ENCODE results near the gene ZNF169.
"Not testable (repeated sequence)": the region's sequence is repeated elsewhere in the genome, so short reads cannot be mapped to it uniquely, and the experiment has no call there.

Gene ZNF169

DNA sequence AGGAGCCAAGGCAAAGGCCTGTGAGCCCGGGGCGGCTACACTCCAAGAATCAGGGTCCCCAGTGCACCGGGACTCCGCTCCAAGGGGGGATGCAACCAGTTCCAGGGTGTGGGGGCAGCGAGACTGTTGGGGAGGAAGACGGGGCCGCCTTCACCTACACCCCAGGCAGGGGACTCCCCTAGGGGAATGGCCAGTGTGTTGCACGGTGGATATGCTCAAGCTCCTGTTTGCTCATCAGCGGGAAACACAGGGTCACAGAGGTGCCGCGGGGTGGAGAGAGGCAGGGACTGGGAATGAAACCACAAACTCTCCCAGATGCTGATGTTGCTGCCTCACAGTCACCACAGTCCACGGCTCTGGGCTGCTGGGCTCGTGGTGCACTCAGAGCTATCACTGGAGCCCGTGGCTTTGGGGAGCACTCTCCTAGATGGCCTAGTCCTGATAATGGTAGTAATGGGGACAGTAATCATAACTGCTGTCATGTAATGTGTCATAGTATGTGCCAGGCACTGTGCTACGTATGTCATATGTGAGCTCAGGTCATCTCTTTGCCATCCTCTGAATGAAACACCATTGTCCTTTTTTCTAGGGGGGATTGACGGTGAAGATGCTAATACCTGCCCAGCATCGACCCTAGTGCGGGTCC lies 64.2 kb downstream of the ZNF169 start:
- not testable (repeated sequence) for H3K79me2 ChIP-seq (ENCODE audit: insufficient read depth, low read length); H3K4me3 ChIP-seq (ENCODE audit: insufficient read depth, low read length, poor library complexity, severe bottlenecking); H4K20me1 ChIP-seq (ENCODE audit: low read depth, low read length); H3K9me3 ChIP-seq (ENCODE audit: insufficient read depth, low read length); H3K9ac ChIP-seq (ENCODE audit: low read length); H3K27me3 ChIP-seq (ENCODE audit: low read length); H3K36me3 ChIP-seq (ENCODE audit: low read length); H2AFZ ChIP-seq (ENCODE audit: low read depth, low read length, severe bottlenecking); H3K9me2 ChIP-seq (replicated peaks; ENCODE audit: insufficient read depth, low read length); H3K27ac ChIP-seq (ENCODE audit: low read depth, low read length); H3F3A ChIP-seq (ENCODE audit: insufficient read depth); H3K4me2 ChIP-seq (ENCODE audit: low read depth, low read length, poor library complexity, severe bottlenecking)

DNA sequence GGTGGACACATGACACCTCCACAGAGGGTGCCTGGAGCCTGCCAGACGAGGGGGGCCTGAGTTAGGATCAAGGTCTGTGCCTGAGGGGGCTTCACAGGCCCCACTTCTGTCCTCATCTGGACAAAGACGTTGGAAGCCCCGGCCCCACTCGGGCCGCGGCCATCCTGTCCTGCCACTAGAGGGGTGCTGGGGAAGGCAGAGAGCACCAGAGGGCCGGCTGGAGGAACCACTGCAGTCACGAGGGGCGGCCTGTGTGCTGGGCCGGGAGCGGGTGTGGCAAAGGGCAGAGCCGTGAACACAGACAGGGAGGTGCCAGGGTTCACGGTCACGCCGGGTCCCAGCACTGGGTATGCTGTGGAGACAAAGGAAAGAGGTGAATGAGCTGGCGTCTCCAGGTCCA lies 66.5 kb downstream of the ZNF169 start:
- not testable (repeated sequence) for H3F3A ChIP-seq (ENCODE audit: insufficient read depth); H2AFZ ChIP-seq (ENCODE audit: low read depth, low read length, severe bottlenecking)

DNA sequence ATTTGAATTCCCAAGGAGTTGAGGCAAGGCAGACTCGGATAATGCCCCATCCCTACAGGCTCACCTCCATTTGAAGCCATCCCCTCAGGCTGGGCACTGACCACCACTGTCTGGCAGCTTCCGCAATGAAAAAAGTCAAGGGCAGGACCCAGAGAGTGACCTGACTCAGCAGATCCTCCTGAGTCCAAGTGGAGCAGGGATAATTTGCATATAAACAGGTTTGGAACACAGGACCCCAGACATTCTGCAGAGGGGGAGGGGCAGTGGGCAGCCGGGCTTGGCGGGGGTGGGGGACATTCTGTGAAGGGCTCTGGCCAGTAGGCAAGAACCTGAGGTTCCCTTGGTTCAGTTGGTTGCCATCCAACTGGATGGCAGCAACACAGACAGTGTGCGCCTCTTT lies 69.4 kb downstream of the ZNF169 start, which contains the start of gene NUTM2F:
NUTM2F (minus strand) TSS at position 101 of the 400 bp plus-strand sequence; CDS start at position 80, 21 bp downstream.
- not testable (repeated sequence) for H3K9me2 ChIP-seq (replicated peaks; ENCODE audit: insufficient read depth, low read length); H2AFZ ChIP-seq (ENCODE audit: low read depth, low read length, severe bottlenecking); H3K4me3 ChIP-seq (ENCODE audit: insufficient read depth, low read length, poor library complexity, severe bottlenecking); H4K20me1 ChIP-seq (ENCODE audit: low read depth, low read length); H3K36me3 ChIP-seq (ENCODE audit: low read length); H3F3A ChIP-seq (ENCODE audit: insufficient read depth); H3K4me2 ChIP-seq (ENCODE audit: low read depth, low read length, poor library complexity, severe bottlenecking); H3K9ac ChIP-seq (ENCODE audit: low read length); H3K79me2 ChIP-seq (ENCODE audit: insufficient read depth, low read length); H3K27me3 ChIP-seq (ENCODE audit: low read length); H3K9me3 ChIP-seq (ENCODE audit: insufficient read depth, low read length); H3K27ac ChIP-seq (ENCODE audit: low read depth, low read length)

More for the DNA sequence above, 66.5 kb downstream of the ZNF169 start:
- not testable (repeated sequence) for H3K9me3 ChIP-seq (ENCODE audit: insufficient read depth, low read length); H3K27me3 ChIP-seq (ENCODE audit: low read length); H3K4me3 ChIP-seq (ENCODE audit: insufficient read depth, low read length, poor library complexity, severe bottlenecking); H3K79me2 ChIP-seq (ENCODE audit: insufficient read depth, low read length); H4K20me1 ChIP-seq (ENCODE audit: low read depth, low read length); H3K9me2 ChIP-seq (replicated peaks; ENCODE audit: insufficient read depth, low read length); H3K27ac ChIP-seq (ENCODE audit: low read depth, low read length); H3K4me2 ChIP-seq (ENCODE audit: low read depth, low read length, poor library complexity, severe bottlenecking); H3K36me3 ChIP-seq (ENCODE audit: low read length); H3K9ac ChIP-seq (ENCODE audit: low read length)

DNA sequence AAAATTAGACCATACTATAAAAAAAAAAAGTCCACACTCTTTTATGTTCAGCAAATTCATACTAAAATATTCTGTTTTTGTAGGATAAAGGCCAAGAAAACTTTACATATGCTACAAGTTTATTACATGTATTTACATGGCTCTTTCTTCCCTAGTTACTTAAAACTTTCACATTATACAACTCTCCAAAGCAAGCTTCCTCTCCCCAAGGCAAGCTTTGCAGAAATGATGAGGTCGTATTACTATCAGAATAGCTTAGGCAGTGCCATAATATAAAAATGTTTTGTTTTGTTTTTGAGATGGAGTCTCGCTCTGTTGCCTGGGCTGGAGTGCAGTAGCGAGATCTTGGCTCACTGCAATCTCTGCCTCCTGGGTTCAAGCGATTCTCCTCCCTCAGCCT lies 77.3 kb downstream of the ZNF169 start:
- H3K27me3 ChIP-seq (ENCODE audit: low read length); H4K20me1 ChIP-seq (ENCODE audit: low read depth, low read length); H3K36me3 ChIP-seq (ENCODE audit: low read length); H3K9ac ChIP-seq (ENCODE audit: low read length); H3F3A ChIP-seq (ENCODE audit: insufficient read depth); H3K4me2 ChIP-seq (ENCODE audit: low read depth, low read length, poor library complexity, severe bottlenecking); H3K4me3 ChIP-seq (ENCODE audit: insufficient read depth, low read length, poor library complexity, severe bottlenecking); H2AFZ ChIP-seq (ENCODE audit: low read depth, low read length, severe bottlenecking); H3K79me2 ChIP-seq (ENCODE audit: insufficient read depth, low read length); H3K27ac ChIP-seq (ENCODE audit: low read depth, low read length); H3K9me2 ChIP-seq (replicated peaks; ENCODE audit: insufficient read depth, low read length); H3K9me3 ChIP-seq (ENCODE audit: insufficient read depth, low read length): not testable (repeated sequence)

DNA sequence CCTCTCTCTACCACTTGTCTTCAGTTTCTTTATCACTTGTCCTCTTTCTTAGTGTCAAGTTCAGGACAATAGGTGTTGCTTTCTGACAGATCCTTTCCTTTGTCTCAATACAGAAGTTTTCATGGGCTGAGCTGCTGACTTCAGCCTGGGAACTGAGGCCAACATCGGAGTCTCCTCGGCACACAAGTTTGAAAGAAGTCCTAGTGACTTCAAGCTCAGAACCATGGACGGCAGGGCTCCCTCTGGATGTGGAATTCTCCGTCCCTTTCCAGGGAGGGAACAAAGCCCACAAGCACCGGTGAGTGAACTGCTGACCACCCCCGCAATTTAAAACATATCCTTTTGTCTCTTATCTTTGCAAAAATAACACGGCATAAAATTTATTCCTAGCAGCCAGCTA lies 79.6 kb downstream of the ZNF169 start:
- H3K4me3 ChIP-seq (ENCODE audit: insufficient read depth, low read length, poor library complexity, severe bottlenecking); H3F3A ChIP-seq (ENCODE audit: insufficient read depth); H3K27ac ChIP-seq (ENCODE audit: low read depth, low read length); H4K20me1 ChIP-seq (ENCODE audit: low read depth, low read length); H3K9ac ChIP-seq (ENCODE audit: low read length); H3K79me2 ChIP-seq (ENCODE audit: insufficient read depth, low read length); H2AFZ ChIP-seq (ENCODE audit: low read depth, low read length, severe bottlenecking); H3K9me3 ChIP-seq (ENCODE audit: insufficient read depth, low read length); H3K36me3 ChIP-seq (ENCODE audit: low read length); H3K4me2 ChIP-seq (ENCODE audit: low read depth, low read length, poor library complexity, severe bottlenecking); H3K27me3 ChIP-seq (ENCODE audit: low read length); H3K9me2 ChIP-seq (replicated peaks; ENCODE audit: insufficient read depth, low read length): not testable (repeated sequence)

DNA sequence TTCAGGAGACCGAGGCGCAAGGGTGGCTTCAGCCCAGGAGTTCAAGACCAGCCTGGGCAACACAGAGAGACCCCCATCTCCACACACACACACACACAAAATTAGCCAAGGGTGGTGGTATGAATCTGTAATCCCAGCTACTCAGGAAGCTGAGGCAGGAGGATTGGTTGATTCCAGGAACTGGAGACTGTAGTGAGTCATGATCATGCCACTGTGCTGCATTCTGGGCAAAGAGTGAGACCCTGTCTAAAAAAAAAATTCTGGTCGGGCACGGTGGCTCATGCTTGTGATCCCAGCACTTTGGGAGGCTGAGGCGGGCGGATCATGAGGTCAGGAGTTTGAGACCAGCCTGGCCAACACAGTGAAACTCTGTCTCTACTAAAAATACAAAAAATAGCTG lies 80.6 kb downstream of the ZNF169 start:
- not testable (repeated sequence) for H2AFZ ChIP-seq (ENCODE audit: low read depth, low read length, severe bottlenecking); H3K9ac ChIP-seq (ENCODE audit: low read length); H3K4me2 ChIP-seq (ENCODE audit: low read depth, low read length, poor library complexity, severe bottlenecking); H3K27ac ChIP-seq (ENCODE audit: low read depth, low read length); H3K27me3 ChIP-seq (ENCODE audit: low read length); H3K9me3 ChIP-seq (ENCODE audit: insufficient read depth, low read length); H3F3A ChIP-seq (ENCODE audit: insufficient read depth); H3K79me2 ChIP-seq (ENCODE audit: insufficient read depth, low read length); H4K20me1 ChIP-seq (ENCODE audit: low read depth, low read length); H3K9me2 ChIP-seq (replicated peaks; ENCODE audit: insufficient read depth, low read length); H3K4me3 ChIP-seq (ENCODE audit: insufficient read depth, low read length, poor library complexity, severe bottlenecking); H3K36me3 ChIP-seq (ENCODE audit: low read length)

DNA sequence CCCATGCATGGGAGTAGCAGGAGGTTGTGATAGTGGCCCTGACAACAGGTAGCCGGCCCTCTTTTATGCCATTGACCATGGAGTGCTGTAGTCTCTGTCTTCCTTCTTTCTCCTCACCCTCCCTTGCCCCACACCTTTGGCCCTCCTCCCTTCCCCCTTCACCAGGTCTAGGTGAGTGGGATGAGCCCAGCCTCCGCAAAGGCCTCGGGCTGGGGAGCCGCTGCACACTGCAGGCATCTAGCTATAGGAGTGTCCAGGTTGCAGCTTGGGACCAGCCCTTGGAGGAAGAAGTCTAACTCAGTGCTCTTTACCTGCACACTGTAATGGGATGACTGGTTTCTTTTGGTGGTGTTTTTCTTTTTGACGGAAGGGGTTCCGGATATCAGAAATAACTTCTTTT lies 81.7 kb downstream of the ZNF169 start:
- not testable (repeated sequence) for H4K20me1 ChIP-seq (ENCODE audit: low read depth, low read length); H2AFZ ChIP-seq (ENCODE audit: low read depth, low read length, severe bottlenecking); H3K9ac ChIP-seq (ENCODE audit: low read length)

DNA sequence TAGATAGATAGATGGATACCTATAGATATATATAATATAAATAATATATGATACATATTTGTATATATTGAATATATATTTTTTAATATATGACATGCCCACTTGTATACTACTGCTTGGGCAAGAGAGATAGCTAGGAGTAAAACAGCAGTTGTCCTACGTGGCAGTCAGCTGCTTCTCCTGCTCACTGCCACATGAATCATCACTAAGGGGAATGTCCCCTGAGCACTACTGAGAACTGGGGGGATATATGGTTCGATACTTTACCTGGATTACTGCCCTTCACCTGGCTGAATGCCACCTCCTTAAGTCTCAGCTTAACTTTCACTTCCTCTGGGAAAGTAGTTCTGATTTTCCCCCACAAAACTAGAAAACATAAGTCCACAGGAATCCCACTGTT lies 82.6 kb downstream of the ZNF169 start:
- H2AFZ ChIP-seq (ENCODE audit: low read depth, low read length, severe bottlenecking); H3K4me3 ChIP-seq (ENCODE audit: insufficient read depth, low read length, poor library complexity, severe bottlenecking); H3K9me2 ChIP-seq (replicated peaks; ENCODE audit: insufficient read depth, low read length); H4K20me1 ChIP-seq (ENCODE audit: low read depth, low read length); H3K9ac ChIP-seq (ENCODE audit: low read length); H3K27me3 ChIP-seq (ENCODE audit: low read length); H3K4me2 ChIP-seq (ENCODE audit: low read depth, low read length, poor library complexity, severe bottlenecking); H3K9me3 ChIP-seq (ENCODE audit: insufficient read depth, low read length); H3K79me2 ChIP-seq (ENCODE audit: insufficient read depth, low read length); H3K36me3 ChIP-seq (ENCODE audit: low read length); H3F3A ChIP-seq (ENCODE audit: insufficient read depth); H3K27ac ChIP-seq (ENCODE audit: low read depth, low read length): not testable (repeated sequence)

More for the DNA sequence above, 81.7 kb downstream of the ZNF169 start:
- H3K4me2 ChIP-seq (ENCODE audit: low read depth, low read length, poor library complexity, severe bottlenecking); H3K9me2 ChIP-seq (replicated peaks; ENCODE audit: insufficient read depth, low read length); H3K4me3 ChIP-seq (ENCODE audit: insufficient read depth, low read length, poor library complexity, severe bottlenecking); H3F3A ChIP-seq (ENCODE audit: insufficient read depth); H3K9me3 ChIP-seq (ENCODE audit: insufficient read depth, low read length); H3K27ac ChIP-seq (ENCODE audit: low read depth, low read length); H3K36me3 ChIP-seq (ENCODE audit: low read length); H3K27me3 ChIP-seq (ENCODE audit: low read length); H3K79me2 ChIP-seq (ENCODE audit: insufficient read depth, low read length): not testable (repeated sequence)

All from SU-DHL-6 (cell line).